AG10803 (cell line): ENCODE measurements around the gene RHOU.

Experiments used
- DNase-seq: peaks from one replicate; pipeline ENCODE4 v3.0.0; 2010; ENCODE audit warnings: low read depth
- H3K4me3 ChIP-seq: 2 replicates; pipeline ENCODE4 v1.5.1; 2011; ENCODE audit warnings: mild to moderate bottlenecking, low read length, control low read depth
- CTCF ChIP-seq: conservative IDR thresholded peaks from 2 replicates; pipeline ENCODE4 v1.5.1; 2011; ENCODE audit warnings: mild to moderate bottlenecking, low read length, control low read depth, inconsistent platforms

Gene RHOU

GRCh38 chr1:228778961-228779360, 43.7 kb downstream of the RHOU start:
- H3K4me3 ChIP-seq, result no peak overlapping the region
- no peak for DNase-seq
- TF ChIP-seq CTCF, result no peak

- H3K4me3 ChIP-seq, result no peak overlapping the region
- no peak for TF ChIP-seq CTCF
- DNase-seq, result peak; percentile 47
Measured at GRCh38 chr1:228781161-228781808, 46.0 kb downstream of the RHOU start.

DNA sequence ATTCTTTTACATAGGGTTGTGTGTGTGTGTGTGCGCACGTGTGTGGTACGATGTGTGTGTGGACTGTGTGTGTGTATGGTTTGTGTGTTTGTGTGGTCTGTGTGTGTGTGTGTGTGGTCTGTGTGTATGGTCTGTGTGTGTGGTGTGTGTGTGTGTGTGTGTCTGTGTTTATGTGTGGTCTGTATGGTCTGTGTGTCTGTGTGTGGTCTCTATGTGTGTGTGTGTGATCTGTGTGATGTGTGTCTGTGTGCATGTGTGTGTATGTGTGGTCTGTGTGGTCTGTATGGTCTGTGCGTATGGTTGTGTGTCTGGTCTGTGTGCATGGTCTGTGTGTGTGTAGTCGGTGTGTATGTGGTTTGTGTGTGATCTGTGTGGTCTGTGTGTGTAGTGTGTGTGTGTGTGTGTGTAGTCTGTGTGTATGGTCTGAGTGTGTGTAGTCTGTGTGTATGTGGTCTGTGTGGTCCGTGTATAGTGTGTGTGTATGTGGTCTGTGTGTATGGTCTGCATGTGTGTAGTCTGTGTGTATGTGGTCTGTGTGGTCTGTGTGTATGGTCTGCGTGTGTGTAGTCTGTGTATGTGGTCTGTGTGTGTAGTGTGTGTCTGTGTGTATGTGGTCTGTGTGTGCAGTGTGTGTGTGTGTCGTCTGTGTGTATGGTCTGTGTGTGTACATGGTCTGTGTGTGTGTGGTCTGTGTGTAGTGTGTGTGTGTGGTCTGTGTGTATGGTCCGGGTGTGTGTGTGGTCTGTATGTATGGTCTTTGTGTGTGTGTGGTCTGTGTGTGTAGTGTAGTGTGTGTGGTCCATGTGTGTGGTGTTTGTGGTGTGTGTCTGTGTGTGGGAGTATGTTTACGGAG, 46.8 kb downstream of the RHOU start:
- no peak for DNase-seq

DNA sequence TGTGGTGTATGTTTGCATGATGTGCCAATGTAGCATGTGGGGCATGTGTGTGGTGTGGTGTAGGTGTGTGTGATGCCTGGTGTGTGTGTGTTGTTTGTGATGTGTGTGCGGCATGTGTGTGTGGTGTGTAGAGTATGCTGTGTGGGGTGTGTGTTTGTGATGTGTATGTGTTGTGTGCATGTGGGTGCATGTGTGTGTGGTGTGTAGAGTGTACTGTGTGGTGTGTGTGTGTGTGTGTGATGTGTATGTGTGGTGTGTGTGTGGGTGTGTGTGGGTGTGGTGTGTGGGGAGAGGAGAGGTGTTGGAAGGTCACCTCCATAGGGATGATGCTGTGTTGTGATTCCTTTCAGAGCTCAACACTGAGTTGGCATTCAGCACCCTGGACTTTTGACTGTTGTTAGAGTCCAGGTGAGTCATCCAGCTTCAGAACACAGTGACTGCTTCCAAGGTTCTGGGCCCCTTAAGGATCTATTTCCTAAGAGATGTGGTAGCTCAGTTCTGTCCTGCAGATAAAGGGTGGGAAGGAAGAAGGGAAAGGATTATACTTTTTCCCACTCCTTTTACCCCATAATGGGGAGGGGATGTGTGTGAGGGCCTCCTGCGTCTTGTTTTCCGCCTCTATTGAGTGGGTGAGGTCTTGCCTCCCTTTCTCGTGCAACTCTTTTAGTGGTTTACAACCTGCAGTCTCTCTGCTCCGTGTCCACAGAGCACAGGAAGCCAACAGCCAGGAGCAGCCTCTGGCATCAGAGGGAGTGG, 47.6 kb downstream of the RHOU start:
- no peak for TF ChIP-seq CTCF
- DNase-seq, result peak; percentile 35
- H3K4me3 ChIP-seq, result no peak overlapping the region

More for the DNA sequence above, 46.8 kb downstream of the RHOU start:
- no peak overlapping the region for H3K4me3 ChIP-seq
- no peak for TF ChIP-seq CTCF

- no peak overlapping the region for H3K4me3 ChIP-seq
Measured at GRCh38 chr1:228783418-228784040, 48.2 kb downstream of the RHOU start.

DNA sequence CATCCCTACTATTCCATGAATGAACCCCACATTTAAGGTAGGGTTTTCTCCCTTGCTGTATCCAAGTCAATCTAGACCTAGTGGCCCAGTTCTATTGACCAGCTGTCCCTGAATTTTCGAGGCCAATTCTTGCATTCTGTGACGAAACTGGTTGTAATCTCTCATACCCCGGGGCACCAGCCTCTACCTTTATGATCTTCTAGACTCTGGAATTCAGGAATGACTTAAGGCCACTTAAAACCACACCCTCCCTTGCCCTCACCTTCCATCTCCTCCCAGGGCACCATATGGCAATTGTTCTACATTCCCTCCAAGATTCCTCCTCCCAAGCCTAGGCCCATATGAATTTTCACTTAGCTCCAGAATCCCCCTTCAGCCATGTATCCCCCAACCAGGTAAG, 48.9 kb downstream of the RHOU start:
- no peak for TF ChIP-seq CTCF
- no peak overlapping the region for H3K4me3 ChIP-seq

More at GRCh38 chr1:228783418-228784040, 48.2 kb downstream of the RHOU start:
- no peak for DNase-seq
- no peak for TF ChIP-seq CTCF

More for the DNA sequence above, 48.9 kb downstream of the RHOU start:
- DNase-seq, result no peak
